ENCODE measurements around the gene ATG10. TPM values are rescaled to one million over a fixed set of nuclear protein-coding genes. Genes with fewer than 3 reads are reported as not detected.

ATG10 gene
- total RNA-seq, 1 donor from 2014 or later = 6.2 TPM

DNA sequence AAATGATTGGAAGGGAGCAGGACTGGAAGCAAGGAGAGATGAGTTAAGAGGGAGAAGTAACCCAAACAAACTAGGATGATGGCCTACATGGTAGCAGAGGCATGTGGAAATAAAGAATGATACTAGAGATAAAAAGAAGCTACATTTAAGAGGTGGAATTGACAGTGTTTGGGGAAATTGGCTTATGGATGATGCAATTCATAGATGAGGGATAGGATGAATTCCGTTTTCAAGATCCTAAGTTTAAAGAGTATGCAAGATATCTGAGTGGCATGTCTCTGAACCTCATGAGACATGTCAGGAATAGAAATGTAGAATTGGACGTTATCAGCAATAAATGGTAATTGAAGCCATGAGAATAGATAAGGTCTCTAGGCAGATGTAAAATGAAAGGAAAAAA lies 232.7 kb downstream of the ATG10 start:
- Mint-ChIP-seq H3K27ac (ENCODE audit: unreplicated experiment) (no peak overlapping the region), H3K36me3 (ENCODE audit: low read depth, unreplicated experiment) (no peaks in the 10 kb centered on the region), H3K4me1 (ENCODE audit: unreplicated experiment) (peaks cover 3% of the 10 kb centered on the region), H3K27me3 (ENCODE audit: unreplicated experiment) (no peaks in the 10 kb centered on the region), H3K9me3 (ENCODE audit: unreplicated experiment) (no peaks in the 10 kb centered on the region), H3K4me3 (ENCODE audit: unreplicated experiment) (no peak overlapping the region)
- TF ChIP-seq CTCF (IDR thresholded peaks at IDR 0.05; ENCODE audit: unreplicated experiment) = no peak
- DNase-seq (ENCODE audit: low spot score) = no peak

GRCh38 chr5:82205005-82205404 lies 233.2 kb downstream of the ATG10 start:
- Mint-ChIP-seq H3K27ac (ENCODE audit: unreplicated experiment) (no peak overlapping the region), H3K27me3 (ENCODE audit: unreplicated experiment) (no peaks in the 10 kb centered on the region), H3K9me3 (ENCODE audit: unreplicated experiment) (no peaks in the 10 kb centered on the region), H3K4me3 (ENCODE audit: unreplicated experiment) (no peak overlapping the region), H3K36me3 (ENCODE audit: low read depth, unreplicated experiment) (no peaks in the 10 kb centered on the region), H3K4me1 (ENCODE audit: unreplicated experiment) (peaks cover 3% of the 10 kb centered on the region)
- TF ChIP-seq CTCF (IDR thresholded peaks at IDR 0.05; ENCODE audit: unreplicated experiment) = no peak
- no peak for DNase-seq (ENCODE audit: low spot score)

GRCh38 chr5:82208371-82208770 lies 236.5 kb downstream of the ATG10 start:
- Mint-ChIP-seq H3K36me3 (ENCODE audit: low read depth, unreplicated experiment) (no peaks in the 10 kb centered on the region), H3K9me3 (ENCODE audit: unreplicated experiment) (no peaks in the 10 kb centered on the region), H3K4me3 (ENCODE audit: unreplicated experiment) (no peak overlapping the region), H3K4me1 (ENCODE audit: unreplicated experiment) (peaks cover 3% of the 10 kb centered on the region), H3K27ac (ENCODE audit: unreplicated experiment) (no peak overlapping the region), H3K27me3 (ENCODE audit: unreplicated experiment) (no peaks in the 10 kb centered on the region)
- no peak for TF ChIP-seq CTCF (IDR thresholded peaks at IDR 0.05; ENCODE audit: unreplicated experiment)
- DNase-seq (ENCODE audit: low spot score) = no peak

- Mint-ChIP-seq H3K9me3 (ENCODE audit: unreplicated experiment) (no peaks in the 10 kb centered on the region), H3K4me1 (ENCODE audit: unreplicated experiment) (peaks cover 3% of the 10 kb centered on the region), H3K27me3 (ENCODE audit: unreplicated experiment) (peaks cover 2% of the 10 kb centered on the region), H3K4me3 (ENCODE audit: unreplicated experiment) (no peak overlapping the region), H3K27ac (ENCODE audit: unreplicated experiment) (no peak overlapping the region), H3K36me3 (ENCODE audit: low read depth, unreplicated experiment) (no peaks in the 10 kb centered on the region)
- no peak for TF ChIP-seq CTCF (IDR thresholded peaks at IDR 0.05; ENCODE audit: unreplicated experiment)
- DNase-seq (ENCODE audit: low spot score) = no peak
Observed at GRCh38 chr5:82211855-82212572, 240.2 kb downstream of the ATG10 start.

GRCh38 chr5:82217917-82218316 lies 246.1 kb downstream of the ATG10 start:
- H3K4me1 Mint-ChIP-seq (ENCODE audit: unreplicated experiment) = peaks cover 2% of the 10 kb centered on the region
- no peaks in the 10 kb centered on the region for H3K9me3 Mint-ChIP-seq (ENCODE audit: unreplicated experiment)
- no peak for DNase-seq (ENCODE audit: low spot score)
- H3K36me3 Mint-ChIP-seq (ENCODE audit: low read depth, unreplicated experiment) = no peaks in the 10 kb centered on the region
- H3K4me3 Mint-ChIP-seq (ENCODE audit: unreplicated experiment) = no peak overlapping the region
- H3K27ac Mint-ChIP-seq (ENCODE audit: unreplicated experiment) = no peak overlapping the region
- H3K27me3 Mint-ChIP-seq (ENCODE audit: unreplicated experiment) = peaks cover 5% of the 10 kb centered on the region
- no peak for TF ChIP-seq CTCF (IDR thresholded peaks at IDR 0.05; ENCODE audit: unreplicated experiment)

Measured in endothelial cell (in vitro differentiated cells).